Measurements from ENCODE around the gene RASL10B. TPM values are rescaled to one million over a fixed set of nuclear protein-coding genes. Genes with fewer than 3 reads are reported as not detected.
A peak's percentile ranks its signal among the peaks of the same experiment; 100 is the strongest.

RASL10B gene
- total RNA-seq, 1 experiment from 2014 or later, result 4.3 TPM

- BruUV-seq (replicated peaks), result no TSS peak
- Histone ChIP-seq H3K4me3 (ENCODE audit: low read depth in 2 of 2, low read length in 2 of 2) (no peak overlapping the region), H3K27ac (ENCODE audit: low read length) (no peak overlapping the region), H3K9me3 (ENCODE audit: control insufficient read depth, insufficient read depth, low read depth, low read length) (no peaks in the 10 kb centered on the region), H3K36me3 (ENCODE audit: control insufficient read depth, insufficient read depth, low read length) (no peaks in the 10 kb centered on the region), H3K4me1 (ENCODE audit: control insufficient read depth, insufficient read depth, low read length) (peaks cover 3% of the 10 kb centered on the region), H3K27me3 (ENCODE audit: control insufficient read depth, insufficient read depth, low read length) (no peaks in the 10 kb centered on the region)
- in situ Hi-C loops (cut with HindIII; ENCODE audit: low pct_unique_long_range_greater_than_20kb, low sequenced_read_pairs), result no loop called here
- ATAC-seq (no peak), DNase-seq (ENCODE audit: low read depth, low spot score) (no peak)
- intact Hi-C loops (cut with micrococcal nuclease; ENCODE audit: unreplicated experiment), result no loop called here
- ChIA-PET POLR2A (no interaction called here), CTCF (no interaction called here)
- TF ChIP-seq, protein P1, sequence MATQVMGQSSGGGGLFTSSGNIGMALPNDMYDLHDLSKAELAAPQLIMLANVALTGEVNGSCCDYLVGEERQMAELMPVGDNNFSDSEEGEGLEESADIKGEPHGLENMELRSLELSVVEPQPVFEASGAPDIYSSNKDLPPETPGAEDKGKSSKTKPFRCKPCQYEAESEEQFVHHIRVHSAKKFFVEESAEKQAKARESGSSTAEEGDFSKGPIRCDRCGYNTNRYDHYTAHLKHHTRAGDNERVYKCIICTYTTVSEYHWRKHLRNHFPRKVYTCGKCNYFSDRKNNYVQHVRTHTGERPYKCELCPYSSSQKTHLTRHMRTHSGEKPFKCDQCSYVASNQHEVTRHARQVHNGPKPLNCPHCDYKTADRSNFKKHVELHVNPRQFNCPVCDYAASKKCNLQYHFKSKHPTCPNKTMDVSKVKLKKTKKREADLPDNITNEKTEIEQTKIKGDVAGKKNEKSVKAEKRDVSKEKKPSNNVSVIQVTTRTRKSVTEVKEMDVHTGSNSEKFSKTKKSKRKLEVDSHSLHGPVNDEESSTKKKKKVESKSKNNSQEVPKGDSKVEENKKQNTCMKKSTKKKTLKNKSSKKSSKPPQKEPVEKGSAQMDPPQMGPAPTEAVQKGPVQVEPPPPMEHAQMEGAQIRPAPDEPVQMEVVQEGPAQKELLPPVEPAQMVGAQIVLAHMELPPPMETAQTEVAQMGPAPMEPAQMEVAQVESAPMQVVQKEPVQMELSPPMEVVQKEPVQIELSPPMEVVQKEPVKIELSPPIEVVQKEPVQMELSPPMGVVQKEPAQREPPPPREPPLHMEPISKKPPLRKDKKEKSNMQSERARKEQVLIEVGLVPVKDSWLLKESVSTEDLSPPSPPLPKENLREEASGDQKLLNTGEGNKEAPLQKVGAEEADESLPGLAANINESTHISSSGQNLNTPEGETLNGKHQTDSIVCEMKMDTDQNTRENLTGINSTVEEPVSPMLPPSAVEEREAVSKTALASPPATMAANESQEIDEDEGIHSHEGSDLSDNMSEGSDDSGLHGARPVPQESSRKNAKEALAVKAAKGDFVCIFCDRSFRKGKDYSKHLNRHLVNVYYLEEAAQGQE (IDR thresholded peaks at IDR 0.05; ENCODE audit: insufficient read depth in 1 of 2, low read depth in 2 of 2, low read length in 1 of 2), result no peak
- no peak for TF ChIP-seq TCF7L2 (IDR thresholded peaks at IDR 0.05; ENCODE audit: low read depth, low read length)
- TF ChIP-seq CTCF (IDR thresholded peaks at IDR 0.05), result no peak
- no peak for TF ChIP-seq SIN3A (IDR thresholded peaks at IDR 0.05; ENCODE audit: borderline replicate concordance, insufficient read depth, low read depth, low read length)
- TF ChIP-seq POLR2AphosphoS5 (IDR thresholded peaks at IDR 0.05; ENCODE audit: low read depth, low read length), result no peak
Measured at GRCh38 chr17:35742896-35743477, 11.5 kb downstream of the RASL10B start.

- ATAC-seq, result no peak
- Histone ChIP-seq H3K4me3 (ENCODE audit: low read depth in 2 of 2, low read length in 2 of 2) (no peak overlapping the region), H3K9me3 (ENCODE audit: control insufficient read depth, insufficient read depth, low read depth, low read length) (no peaks in the 10 kb centered on the region), H3K4me1 (ENCODE audit: control insufficient read depth, insufficient read depth, low read length) (peaks cover 10% of the 10 kb centered on the region), H3K36me3 (ENCODE audit: control insufficient read depth, insufficient read depth, low read length) (no peaks in the 10 kb centered on the region), H3K27ac (ENCODE audit: low read length) (no peak overlapping the region), H3K27me3 (ENCODE audit: control insufficient read depth, insufficient read depth, low read length) (no peaks in the 10 kb centered on the region)
- BruUV-seq (replicated peaks), result no TSS peak
- ChIA-PET POLR2A (no interaction called here), CTCF (no interaction called here)
- in situ Hi-C loops (cut with HindIII; ENCODE audit: low pct_unique_long_range_greater_than_20kb, low sequenced_read_pairs), result no loop called here
- intact Hi-C loops (cut with micrococcal nuclease; ENCODE audit: unreplicated experiment), result no loop called here
- no peak for DNase-seq (ENCODE audit: low read depth, low spot score)
- no peak for TF ChIP-seq SIN3A (IDR thresholded peaks at IDR 0.05; ENCODE audit: borderline replicate concordance, insufficient read depth, low read depth, low read length)
- TF ChIP-seq, protein P1 (IDR thresholded peaks at IDR 0.05; ENCODE audit: insufficient read depth in 1 of 2, low read depth in 2 of 2, low read length in 1 of 2), result peak; percentile 96
Measured at GRCh38 chr17:35743626-35744328, 12.3 kb downstream of the RASL10B start.

Measured in Panc1 (cell line).